Measurements from ENCODE around the gene HES4. TPM values are rescaled to one million over a fixed set of nuclear protein-coding genes. Genes with fewer than 3 reads are reported as not detected.
"Not testable (repeated sequence)": the region's sequence is repeated elsewhere in the genome, so short reads cannot be mapped to it uniquely, and the experiment has no call there.

Gene HES4
- total and polyA plus RNA-seq, 2 donors (not counting 3 experiments of a cell fraction or from before 2014, with no cell fraction given): 30.5 to 37.6 TPM

DNA sequence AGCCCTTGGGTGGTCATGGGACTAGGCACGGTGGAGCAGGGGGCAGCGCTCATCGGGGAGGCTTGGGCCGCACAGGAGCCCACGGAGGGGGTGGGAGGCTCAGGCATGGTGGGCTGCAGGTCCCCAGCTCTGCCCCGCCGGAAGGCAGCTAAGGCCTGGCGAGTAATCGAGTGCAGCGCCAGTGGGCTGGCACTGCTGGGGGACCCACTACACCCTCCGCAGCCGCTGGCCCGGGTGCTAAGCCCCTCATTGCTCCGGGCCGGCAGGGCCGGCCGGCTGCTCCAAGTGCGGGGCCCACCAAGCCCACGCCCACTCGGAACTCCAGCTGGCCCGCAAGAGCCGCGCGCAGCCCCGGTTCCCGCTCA, 18.4 kb upstream of the HES4 start:
- FAIRE-seq; H3K9me3 ChIP-seq (replicated peaks; ENCODE audit: control insufficient read depth, insufficient read depth, low read length); BruUV-seq (replicated peaks); H3K9me1 ChIP-seq (replicated peaks; ENCODE audit: control insufficient read depth, extremely low read depth, insufficient read depth, low read length); H3K4me2 ChIP-seq (ENCODE audit: insufficient read depth, low read length); H3K79me2 ChIP-seq (ENCODE audit: control insufficient read depth, insufficient read depth, low read length); DNase-seq (ENCODE audit: low read depth, low spot score); H3K36me3 ChIP-seq (ENCODE audit: control insufficient read depth in 2 of 2, extremely low read depth in 1 of 2, insufficient read depth in 2 of 2, low read length in 2 of 2); H2AFZ ChIP-seq (ENCODE audit: low read depth, low read length); dilution Hi-C loops (cut with MboI; ENCODE audit: extremely low pct_ligation_motif_present, low sequenced_read_pairs); H3K9ac ChIP-seq (replicated peaks; ENCODE audit: extremely low read depth, insufficient read depth, low read length); POLR2A ChIA-PET; H3K27me3 ChIP-seq (ENCODE audit: control insufficient read depth in 2 of 2, insufficient read depth in 2 of 2, low read length in 2 of 2); intact Hi-C loops (cut with micrococcal nuclease); H4K20me1 ChIP-seq (replicated peaks; ENCODE audit: control insufficient read depth, extremely low read depth, insufficient read depth, low read length); H3K27ac ChIP-seq (ENCODE audit: insufficient read depth, low read depth, low read length); H3K4me3 ChIP-seq (replicated peaks in 1 of 3; ENCODE audit: insufficient read depth in 1 of 3, low read depth in 1 of 3, low read length in 3 of 3): not testable (repeated sequence)
- H3K4me1 ChIP-seq (ENCODE audit: control insufficient read depth, extremely low read depth, insufficient read depth, low read length): peaks cover 14% of the 10 kb centered on the region
- CTCF ChIA-PET: interaction anchor here (1.0 to 3.4 kb wide), 5 partner anchors 14 to 273 kb away, joined by 3 to 22 read pairs (median 10); partner anchors contain the start of gene HES4

DNA sequence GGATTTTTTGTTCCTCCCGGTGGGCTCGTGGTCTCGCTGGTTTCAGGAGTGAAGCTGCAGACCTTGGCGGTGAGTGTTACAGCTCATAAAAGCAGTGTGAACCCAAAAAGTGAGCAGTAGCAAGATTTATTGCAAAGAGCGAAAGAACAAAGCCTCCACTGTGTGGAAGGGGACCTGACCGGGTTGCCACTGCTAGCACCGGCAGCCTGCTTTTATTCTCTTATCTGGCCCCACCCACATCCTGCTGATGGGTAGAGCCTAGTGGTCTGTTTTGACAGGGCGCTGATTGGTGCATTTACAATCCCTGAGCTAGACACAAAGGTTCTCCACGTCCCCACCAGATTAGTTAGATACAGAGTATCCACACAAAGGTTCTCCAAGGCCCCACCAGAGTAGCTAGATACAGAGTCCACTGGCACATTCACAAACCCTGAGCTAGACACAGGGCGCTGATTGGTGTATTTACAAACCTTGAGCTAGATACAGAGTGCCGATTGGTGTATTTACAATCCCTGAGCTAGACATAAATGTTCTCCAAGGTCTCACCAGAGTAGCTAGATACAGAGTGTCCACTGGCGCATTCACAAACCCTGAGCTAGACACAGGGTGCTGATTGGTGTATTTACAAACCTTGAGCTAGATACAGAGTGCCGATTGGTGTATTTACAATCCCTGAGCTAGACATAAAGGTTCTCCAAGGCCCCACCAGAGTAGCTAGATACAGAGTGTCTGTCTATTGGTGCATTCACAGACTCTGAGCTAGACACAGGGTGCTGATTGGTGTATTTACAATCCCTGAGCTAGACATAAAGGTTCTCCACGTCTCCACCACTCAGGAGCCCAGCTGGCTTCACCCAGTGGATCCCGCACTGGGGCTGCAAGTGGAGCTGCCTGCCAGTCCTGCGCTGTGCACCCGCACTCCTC, 17.8 kb upstream of the HES4 start:
- H3K79me2 ChIP-seq (ENCODE audit: control insufficient read depth, insufficient read depth, low read length); intact Hi-C loops (cut with micrococcal nuclease); DNase-seq (ENCODE audit: low read depth, low spot score); H3K9me1 ChIP-seq (replicated peaks; ENCODE audit: control insufficient read depth, extremely low read depth, insufficient read depth, low read length); H3K9ac ChIP-seq (replicated peaks; ENCODE audit: extremely low read depth, insufficient read depth, low read length); H2AFZ ChIP-seq (ENCODE audit: low read depth, low read length); H4K20me1 ChIP-seq (replicated peaks; ENCODE audit: control insufficient read depth, extremely low read depth, insufficient read depth, low read length); H3K4me2 ChIP-seq (ENCODE audit: insufficient read depth, low read length); FAIRE-seq; H3K36me3 ChIP-seq (ENCODE audit: control insufficient read depth in 2 of 2, extremely low read depth in 1 of 2, insufficient read depth in 2 of 2, low read length in 2 of 2); H3K27ac ChIP-seq (ENCODE audit: insufficient read depth, low read depth, low read length); POLR2A ChIA-PET; H3K4me3 ChIP-seq (replicated peaks in 1 of 3; ENCODE audit: insufficient read depth in 1 of 3, low read depth in 1 of 3, low read length in 3 of 3); BruUV-seq (replicated peaks); dilution Hi-C loops (cut with MboI; ENCODE audit: extremely low pct_ligation_motif_present, low sequenced_read_pairs); H3K27me3 ChIP-seq (ENCODE audit: control insufficient read depth in 2 of 2, insufficient read depth in 2 of 2, low read length in 2 of 2); H3K9me3 ChIP-seq (replicated peaks; ENCODE audit: control insufficient read depth, insufficient read depth, low read length): not testable (repeated sequence)
- CTCF ChIA-PET: interaction anchor here (0.7 to 3.4 kb wide), 6 partner anchors 13 to 274 kb away, joined by 3 to 22 read pairs (median 8); partner anchors contain the start of gene HES4
- peaks cover 14% of the 10 kb centered on the region for H3K4me1 ChIP-seq (ENCODE audit: control insufficient read depth, extremely low read depth, insufficient read depth, low read length)
